Coronary artery (tissue), 2 donors: ENCODE results near the gene SCAMP3.
A peak's percentile ranks its signal among the peaks of the same experiment; 100 is the strongest.
"Not testable (repeated sequence)": the region's sequence is repeated elsewhere in the genome, so short reads cannot be mapped to it uniquely, and the experiment has no call there.

Experiments
- DNase-seq: peaks from one replicate; pipeline ENCODE4 v3.0.0-alpha.2; 2017; ENCODE audit warnings: low spot score
- H3K27ac ChIP-seq, 2 donors: fragments of 200-600 bp; sonication (generic); one replicate each; pipeline ENCODE4 v1.5.1; 2016 to 2019
- H3K4me3 ChIP-seq: fragments of 200-600 bp; sonication (generic); 2 replicates; pipeline ENCODE4 v1.5.1; 2016; ENCODE audit warnings: mild to moderate bottlenecking, moderate library complexity
- CTCF ChIP-seq: fragments of 200-600 bp; sonication (generic); IDR thresholded peaks from one replicate; pipeline ENCODE4 v1.5.1; 2019; ENCODE audit warnings: antibody characterized with exemption

Gene SCAMP3

GRCh38 chr1:155250246-155250632 lies 11.9 kb downstream of the SCAMP3 start:
- H3K4me3 ChIP-seq = peak overlapping the region; percentile 67
- TF ChIP-seq CTCF = no peak
- H3K27ac ChIP-seq = peak overlapping the region in 1 of 2 donors; percentile 71
- DNase-seq = no peak

GRCh38 chr1:155247667-155248553 lies 14.2 kb downstream of the SCAMP3 start:
- no peak overlapping the region for H3K27ac ChIP-seq
- no peak for DNase-seq
- no peak for TF ChIP-seq CTCF
- no peak overlapping the region for H3K4me3 ChIP-seq

GRCh38 chr1:155246796-155247195 lies 15.4 kb downstream of the SCAMP3 start:
- H3K27ac ChIP-seq, H3K4me3 ChIP-seq, DNase-seq: not testable (repeated sequence)

GRCh38 chr1:155245163-155245524 lies 17.0 kb downstream of the SCAMP3 start:
- Histone ChIP-seq H3K27ac (peak overlapping the region; percentile 88 to 91), H3K4me3 (peak overlapping the region; percentile 67)
- DNase-seq = no peak
- TF ChIP-seq CTCF = no peak

- peak; percentile 99 for DNase-seq
- peak overlapping the region; percentile 88 to 91 for H3K27ac ChIP-seq
- TF ChIP-seq CTCF = peak; percentile 99
Observed at GRCh38 chr1:155244368-155245162, 17.6 kb downstream of the SCAMP3 start.

GRCh38 chr1:155242805-155243358 lies 19.3 kb downstream of the SCAMP3 start:
- Histone ChIP-seq H3K4me3 (peak overlapping the region; percentile 67), H3K27ac (peak overlapping the region; percentile 88 to 91)
- TF ChIP-seq CTCF = no peak
- DNase-seq = no peak

More at GRCh38 chr1:155244368-155245162, 17.6 kb downstream of the SCAMP3 start:
- peak overlapping the region; percentile 67 for H3K4me3 ChIP-seq

GRCh38 chr1:155241841-155242264 lies 20.3 kb downstream of the SCAMP3 start:
- no peak for DNase-seq
- Histone ChIP-seq H3K27ac (peak overlapping the region in 1 of 2 donors; percentile 50), H3K4me3 (no peak overlapping the region)
- TF ChIP-seq CTCF = no peak
